Caco-2 (cell line): ENCODE measurements around the gene HSPG2. TPM values are rescaled to one million over a fixed set of nuclear protein-coding genes. Genes with fewer than 3 reads are reported as not detected.

ENCODE experiments used
- BruUV-seq: library from RNA; stranded (reverse); fragments of 400-500 nt; replicated peaks from 2 replicates; lab custom pipeline; 2021; lab: Mats Ljungman, UMichigan
- CTCF ChIA-PET: fragments of 300-600 bp; sonication (Branson Sonifier 250); formaldehyde crosslinking; loops from one replicate; lab custom pipeline; 2022; ENCODE audit warnings: antibody characterized with exemption; lab: Charles Lee
- POLR2A ChIA-PET: fragments of 300-600 bp; sonication (Branson Sonifier 250); formaldehyde crosslinking; loops from one replicate; lab custom pipeline; 2022; ENCODE audit warnings: antibody characterized with exemption; lab: Charles Lee
- DNase-seq, 2 experiments: peaks; one replicate each; pipeline versions ENCODE4 v3.0.0 to v3.0.0-alpha.2; 2020 to 2022
- H3K27me3 ChIP-seq: replicated peaks from 2 replicates; pipeline ENCODE4 v1.6.0; 2011; ENCODE audit warnings: low read length; ENCODE audit not compliant: control insufficient read depth, insufficient read depth
- H3K36me3 ChIP-seq: 2 replicates; pipeline ENCODE4 v1.5.1; 2011; ENCODE audit warnings: low read length; ENCODE audit not compliant: control insufficient read depth, insufficient read depth
- H3K4me1 ChIP-seq: fragments of 250-450 bp; sonication (Bioruptor Pico); 2 replicates; pipeline ENCODE4 v1.5.1; 2020; ENCODE audit warnings: mild to moderate bottlenecking
- H3K4me3 ChIP-seq: 2 replicates; pipeline ENCODE4 v1.5.1; 2011; ENCODE audit warnings: low read depth, mild to moderate bottlenecking, control low read depth, low read length
- H3K9me3 ChIP-seq: fragments of 250-450 bp; sonication (Bioruptor Pico); 2 replicates; pipeline ENCODE4 v1.5.1; 2020; ENCODE audit warnings: mild to moderate bottlenecking, moderate library complexity
- H3K27ac Mint-ChIP-seq: one replicate; pipeline ENCODE4 v1.8.0; 2022; ENCODE audit warnings: mixed read lengths; ENCODE audit not compliant: unreplicated experiment
- H3K27me3 Mint-ChIP-seq: one replicate; pipeline ENCODE4 v1.8.0; 2022; ENCODE audit warnings: mixed read lengths; ENCODE audit not compliant: insufficient read depth, unreplicated experiment
- H3K36me3 Mint-ChIP-seq: one replicate; pipeline ENCODE4 v1.8.0; 2022; ENCODE audit warnings: mild to moderate bottlenecking, mixed read lengths; ENCODE audit not compliant: insufficient read depth, unreplicated experiment
- H3K4me1 Mint-ChIP-seq: one replicate; pipeline ENCODE4 v1.8.0; 2022; ENCODE audit warnings: low read depth, mixed read lengths; ENCODE audit not compliant: unreplicated experiment
- H3K4me3 Mint-ChIP-seq: one replicate; pipeline ENCODE4 v1.8.0; 2022; ENCODE audit warnings: mild to moderate bottlenecking, moderate library complexity, mixed read lengths; ENCODE audit not compliant: unreplicated experiment
- H3K9me3 Mint-ChIP-seq: one replicate; pipeline ENCODE4 v1.8.0; 2022; ENCODE audit warnings: mixed read lengths; ENCODE audit not compliant: unreplicated experiment
- intact Hi-C: fragments of 100-400 bp; cut with micrococcal nuclease; formaldehyde crosslinking; loops from one replicate; pipeline ENCODE4 v1.10.0; 2022; ENCODE audit not compliant: unreplicated experiment
- total RNA-seq: library from RNA; stranded (reverse); gene quantifications from 2 replicates; pipeline ENCODE4 v1.2.3, GENCODE V29; 2022
- TF ChIP-seq, protein P1 (sequence below), 2 experiments: fragments of 200-600 bp in 1 of 2; IDR thresholded peaks; 1 replicate in 1 of 2; 2 replicates in 1 of 2; pipeline versions ENCODE4 v1.5.1 to v1.8.0; 2011 to 2022; ENCODE audit warnings: antibody characterized with exemption in 1 of 2, control low read depth in 1 of 2, inconsistent platforms in 1 of 2, low read depth in 1 of 2, low read length in 1 of 2, mild to moderate bottlenecking in 1 of 2, moderate library complexity in 1 of 2; ENCODE audit not compliant: insufficient read depth in 1 of 2, severe bottlenecking in 1 of 2, unreplicated experiment in 1 of 2

HSPG2 gene
- total RNA-seq, 1 experiment from 2014 or later: 237 TPM

GRCh38 chr1:21815724-21816321 is 121.3 kb downstream of the HSPG2 start:
- intact Hi-C loops: no loop called here
- CTCF ChIA-PET: no interaction called here

GRCh38 chr1:21814981-21815582 is 122.0 kb downstream of the HSPG2 start:
- CTCF ChIA-PET: no interaction called here

More at GRCh38 chr1:21815724-21816321, 121.3 kb downstream of the HSPG2 start:
- no peaks in the 10 kb centered on the region for H3K36me3 ChIP-seq
- no peaks in the 10 kb centered on the region for H3K27me3 ChIP-seq
- H3K9me3 ChIP-seq: no peaks in the 10 kb centered on the region
- no peaks in the 10 kb centered on the region for H3K9me3 Mint-ChIP-seq
- POLR2A ChIA-PET: no interaction called here
- no peaks in the 10 kb centered on the region for H3K4me1 ChIP-seq
- H3K4me1 Mint-ChIP-seq: no peaks in the 10 kb centered on the region
- DNase-seq: no peak
- BruUV-seq: no TSS peak
- no peak overlapping the region for H3K4me3 ChIP-seq
- TF ChIP-seq, protein P1, sequence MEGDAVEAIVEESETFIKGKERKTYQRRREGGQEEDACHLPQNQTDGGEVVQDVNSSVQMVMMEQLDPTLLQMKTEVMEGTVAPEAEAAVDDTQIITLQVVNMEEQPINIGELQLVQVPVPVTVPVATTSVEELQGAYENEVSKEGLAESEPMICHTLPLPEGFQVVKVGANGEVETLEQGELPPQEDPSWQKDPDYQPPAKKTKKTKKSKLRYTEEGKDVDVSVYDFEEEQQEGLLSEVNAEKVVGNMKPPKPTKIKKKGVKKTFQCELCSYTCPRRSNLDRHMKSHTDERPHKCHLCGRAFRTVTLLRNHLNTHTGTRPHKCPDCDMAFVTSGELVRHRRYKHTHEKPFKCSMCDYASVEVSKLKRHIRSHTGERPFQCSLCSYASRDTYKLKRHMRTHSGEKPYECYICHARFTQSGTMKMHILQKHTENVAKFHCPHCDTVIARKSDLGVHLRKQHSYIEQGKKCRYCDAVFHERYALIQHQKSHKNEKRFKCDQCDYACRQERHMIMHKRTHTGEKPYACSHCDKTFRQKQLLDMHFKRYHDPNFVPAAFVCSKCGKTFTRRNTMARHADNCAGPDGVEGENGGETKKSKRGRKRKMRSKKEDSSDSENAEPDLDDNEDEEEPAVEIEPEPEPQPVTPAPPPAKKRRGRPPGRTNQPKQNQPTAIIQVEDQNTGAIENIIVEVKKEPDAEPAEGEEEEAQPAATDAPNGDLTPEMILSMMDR (IDR thresholded peaks at IDR 0.05; ENCODE audit: insufficient read depth in 1 of 2, low read depth in 1 of 2, low read length in 1 of 2, severe bottlenecking in 1 of 2, unreplicated experiment in 1 of 2): no peak
- no peak overlapping the region for H3K27ac Mint-ChIP-seq
- peaks cover 18% of the 10 kb centered on the region for H3K36me3 Mint-ChIP-seq
- no peaks in the 10 kb centered on the region for H3K27me3 Mint-ChIP-seq
- no peak overlapping the region for H3K4me3 Mint-ChIP-seq

GRCh38 chr1:21814241-21814918 is 122.7 kb downstream of the HSPG2 start:
- Mint-ChIP-seq H3K4me3 (no peak overlapping the region), H3K27me3 (no peaks in the 10 kb centered on the region), H3K36me3 (peaks cover 6% of the 10 kb centered on the region), H3K9me3 (no peaks in the 10 kb centered on the region), H3K27ac (no peak overlapping the region), H3K4me1 (no peaks in the 10 kb centered on the region)
- H3K36me3 ChIP-seq: no peaks in the 10 kb centered on the region
- intact Hi-C loops: no loop called here
- no peaks in the 10 kb centered on the region for H3K4me1 ChIP-seq
- BruUV-seq: no TSS peak
- POLR2A ChIA-PET: no interaction called here
- CTCF ChIA-PET: no interaction called here
- DNase-seq: no peak
- H3K4me3 ChIP-seq: no peak overlapping the region
- H3K27me3 ChIP-seq: no peaks in the 10 kb centered on the region
- no peaks in the 10 kb centered on the region for H3K9me3 ChIP-seq
- TF ChIP-seq, protein P1 (IDR thresholded peaks at IDR 0.05; ENCODE audit: insufficient read depth in 1 of 2, low read depth in 1 of 2, low read length in 1 of 2, severe bottlenecking in 1 of 2, unreplicated experiment in 1 of 2): peak in 1 of 2 experiments; percentile 11

More at GRCh38 chr1:21814981-21815582, 122.0 kb downstream of the HSPG2 start:
- Mint-ChIP-seq H3K27ac (no peak overlapping the region), H3K4me1 (no peaks in the 10 kb centered on the region), H3K27me3 (no peaks in the 10 kb centered on the region), H3K4me3 (no peak overlapping the region), H3K36me3 (peaks cover 11% of the 10 kb centered on the region), H3K9me3 (no peaks in the 10 kb centered on the region)
- intact Hi-C loops: no loop called here
- no peak overlapping the region for H3K4me3 ChIP-seq
- H3K4me1 ChIP-seq: no peaks in the 10 kb centered on the region
- H3K27me3 ChIP-seq: no peaks in the 10 kb centered on the region
- no peaks in the 10 kb centered on the region for H3K36me3 ChIP-seq
- H3K9me3 ChIP-seq: no peaks in the 10 kb centered on the region
- POLR2A ChIA-PET: no interaction called here
- DNase-seq: no peak
- BruUV-seq: no TSS peak
- TF ChIP-seq, protein P1 (IDR thresholded peaks at IDR 0.05; ENCODE audit: insufficient read depth in 1 of 2, low read depth in 1 of 2, low read length in 1 of 2, severe bottlenecking in 1 of 2, unreplicated experiment in 1 of 2): no peak
